Measurements from ENCODE around the gene GALNT18.

Gene GALNT18

GRCh38 chr11:11239959-11240358, 381.8 kb downstream of the GALNT18 start:
- Histone ChIP-seq H3K27me3 (ENCODE audit: insufficient read depth, poor library complexity, severe bottlenecking) (no peaks in the 10 kb centered on the region), H3K4me3 (replicated peaks; ENCODE audit: insufficient read depth, low read length) (no peak overlapping the region), H3K27ac (replicated peaks) (no peak overlapping the region)
- TF ChIP-seq, protein P1, sequence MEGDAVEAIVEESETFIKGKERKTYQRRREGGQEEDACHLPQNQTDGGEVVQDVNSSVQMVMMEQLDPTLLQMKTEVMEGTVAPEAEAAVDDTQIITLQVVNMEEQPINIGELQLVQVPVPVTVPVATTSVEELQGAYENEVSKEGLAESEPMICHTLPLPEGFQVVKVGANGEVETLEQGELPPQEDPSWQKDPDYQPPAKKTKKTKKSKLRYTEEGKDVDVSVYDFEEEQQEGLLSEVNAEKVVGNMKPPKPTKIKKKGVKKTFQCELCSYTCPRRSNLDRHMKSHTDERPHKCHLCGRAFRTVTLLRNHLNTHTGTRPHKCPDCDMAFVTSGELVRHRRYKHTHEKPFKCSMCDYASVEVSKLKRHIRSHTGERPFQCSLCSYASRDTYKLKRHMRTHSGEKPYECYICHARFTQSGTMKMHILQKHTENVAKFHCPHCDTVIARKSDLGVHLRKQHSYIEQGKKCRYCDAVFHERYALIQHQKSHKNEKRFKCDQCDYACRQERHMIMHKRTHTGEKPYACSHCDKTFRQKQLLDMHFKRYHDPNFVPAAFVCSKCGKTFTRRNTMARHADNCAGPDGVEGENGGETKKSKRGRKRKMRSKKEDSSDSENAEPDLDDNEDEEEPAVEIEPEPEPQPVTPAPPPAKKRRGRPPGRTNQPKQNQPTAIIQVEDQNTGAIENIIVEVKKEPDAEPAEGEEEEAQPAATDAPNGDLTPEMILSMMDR (IDR thresholded peaks at IDR 0.05; ENCODE audit: insufficient read depth, low read length): no peak
- TF ChIP-seq, protein P2, sequence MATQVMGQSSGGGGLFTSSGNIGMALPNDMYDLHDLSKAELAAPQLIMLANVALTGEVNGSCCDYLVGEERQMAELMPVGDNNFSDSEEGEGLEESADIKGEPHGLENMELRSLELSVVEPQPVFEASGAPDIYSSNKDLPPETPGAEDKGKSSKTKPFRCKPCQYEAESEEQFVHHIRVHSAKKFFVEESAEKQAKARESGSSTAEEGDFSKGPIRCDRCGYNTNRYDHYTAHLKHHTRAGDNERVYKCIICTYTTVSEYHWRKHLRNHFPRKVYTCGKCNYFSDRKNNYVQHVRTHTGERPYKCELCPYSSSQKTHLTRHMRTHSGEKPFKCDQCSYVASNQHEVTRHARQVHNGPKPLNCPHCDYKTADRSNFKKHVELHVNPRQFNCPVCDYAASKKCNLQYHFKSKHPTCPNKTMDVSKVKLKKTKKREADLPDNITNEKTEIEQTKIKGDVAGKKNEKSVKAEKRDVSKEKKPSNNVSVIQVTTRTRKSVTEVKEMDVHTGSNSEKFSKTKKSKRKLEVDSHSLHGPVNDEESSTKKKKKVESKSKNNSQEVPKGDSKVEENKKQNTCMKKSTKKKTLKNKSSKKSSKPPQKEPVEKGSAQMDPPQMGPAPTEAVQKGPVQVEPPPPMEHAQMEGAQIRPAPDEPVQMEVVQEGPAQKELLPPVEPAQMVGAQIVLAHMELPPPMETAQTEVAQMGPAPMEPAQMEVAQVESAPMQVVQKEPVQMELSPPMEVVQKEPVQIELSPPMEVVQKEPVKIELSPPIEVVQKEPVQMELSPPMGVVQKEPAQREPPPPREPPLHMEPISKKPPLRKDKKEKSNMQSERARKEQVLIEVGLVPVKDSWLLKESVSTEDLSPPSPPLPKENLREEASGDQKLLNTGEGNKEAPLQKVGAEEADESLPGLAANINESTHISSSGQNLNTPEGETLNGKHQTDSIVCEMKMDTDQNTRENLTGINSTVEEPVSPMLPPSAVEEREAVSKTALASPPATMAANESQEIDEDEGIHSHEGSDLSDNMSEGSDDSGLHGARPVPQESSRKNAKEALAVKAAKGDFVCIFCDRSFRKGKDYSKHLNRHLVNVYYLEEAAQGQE (IDR thresholded peaks at IDR 0.05; ENCODE audit: insufficient replicate concordance, low read depth): no peak
- no peak for TF ChIP-seq GABPA (IDR thresholded peaks at IDR 0.05; ENCODE audit: low read depth)
- no peak for TF ChIP-seq POLR2AphosphoS5 (IDR thresholded peaks at IDR 0.05; ENCODE audit: low read depth)
- no peak for TF ChIP-seq SPI1 (IDR thresholded peaks at IDR 0.05; ENCODE audit: borderline replicate concordance, low read depth)
- DNase-seq (ENCODE audit: low read depth in 1 of 2, low spot score in 1 of 2): no peak

- H3K27me3 ChIP-seq (ENCODE audit: insufficient read depth, poor library complexity, severe bottlenecking): peaks cover 2% of the 10 kb centered on the region
- no peak overlapping the region for H3K4me3 ChIP-seq (replicated peaks; ENCODE audit: insufficient read depth, low read length)
- H3K27ac ChIP-seq (replicated peaks): no peak overlapping the region
- TF ChIP-seq POLR2AphosphoS5 (IDR thresholded peaks at IDR 0.05; ENCODE audit: low read depth): no peak
- TF ChIP-seq, protein P2 (IDR thresholded peaks at IDR 0.05; ENCODE audit: insufficient replicate concordance, low read depth): no peak
- TF ChIP-seq, protein P1 (IDR thresholded peaks at IDR 0.05; ENCODE audit: insufficient read depth, low read length): no peak
- no peak for TF ChIP-seq SPI1 (IDR thresholded peaks at IDR 0.05; ENCODE audit: borderline replicate concordance, low read depth)
- TF ChIP-seq GABPA (IDR thresholded peaks at IDR 0.05; ENCODE audit: low read depth): no peak
- no peak for DNase-seq (ENCODE audit: low read depth in 1 of 2, low spot score in 1 of 2)
Observed at GRCh38 chr11:11237070-11237832, 384.6 kb downstream of the GALNT18 start.

DNA sequence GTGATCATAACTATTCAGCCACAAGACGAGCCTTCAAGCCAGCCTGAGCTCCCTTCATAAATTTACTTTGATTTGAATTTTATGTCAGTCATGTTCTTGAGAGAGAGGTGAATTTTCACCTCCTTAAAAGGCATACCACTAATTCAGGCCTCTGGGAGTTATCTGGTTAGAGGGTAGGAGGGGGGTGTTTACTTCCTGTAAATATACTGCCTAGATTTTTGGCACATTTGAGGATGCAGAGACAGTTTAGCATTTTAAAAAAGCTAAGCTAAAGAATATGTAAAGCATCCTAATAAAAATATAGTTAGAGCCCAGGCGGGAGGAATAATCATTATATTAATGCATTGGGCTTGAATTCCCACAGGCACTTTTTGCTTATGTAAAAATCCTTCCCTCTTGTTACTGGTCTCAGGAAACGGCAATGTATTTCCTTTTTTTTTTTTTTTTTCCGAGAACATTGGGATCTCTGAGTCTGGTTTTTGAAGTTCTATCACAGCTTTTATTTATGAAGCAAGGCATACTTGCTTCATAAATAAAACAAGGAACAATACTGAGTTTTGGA, 385.2 kb downstream of the GALNT18 start:
- H3K4me3 ChIP-seq (replicated peaks; ENCODE audit: insufficient read depth, low read length): no peak overlapping the region
- peaks cover 2% of the 10 kb centered on the region for H3K27me3 ChIP-seq (ENCODE audit: insufficient read depth, poor library complexity, severe bottlenecking)
- TF ChIP-seq, protein P1 (IDR thresholded peaks at IDR 0.05; ENCODE audit: insufficient read depth, low read length): no peak
- TF ChIP-seq GABPA (IDR thresholded peaks at IDR 0.05; ENCODE audit: low read depth) (no peak), SPI1 (IDR thresholded peaks at IDR 0.05; ENCODE audit: borderline replicate concordance, low read depth) (no peak), POLR2AphosphoS5 (IDR thresholded peaks at IDR 0.05; ENCODE audit: low read depth) (no peak)
- TF ChIP-seq, protein P2 (IDR thresholded peaks at IDR 0.05; ENCODE audit: insufficient replicate concordance, low read depth): no peak
- no peak overlapping the region for H3K27ac ChIP-seq (replicated peaks)
- DNase-seq (ENCODE audit: low read depth in 1 of 2, low spot score in 1 of 2): no peak
